ENCODE results near the gene CACNB2.
"Not testable (repeated sequence)": the region's sequence is repeated elsewhere in the genome, so short reads cannot be mapped to it uniquely, and the experiment has no call there.

The CACNB2 gene

GRCh38 chr10:18145652-18146051 is 5.4 kb downstream of the CACNB2 start:
- DNase-seq: no peak

- no peak for DNase-seq
Observed at GRCh38 chr10:18149196-18149800, 9.1 kb downstream of the CACNB2 start.

GRCh38 chr10:18151356-18151890 is 11.2 kb downstream of the CACNB2 start:
- no peak for DNase-seq

GRCh38 chr10:18153381-18153780 is 13.2 kb downstream of the CACNB2 start:
- not testable (repeated sequence) for DNase-seq

- no peak for DNase-seq
Observed at GRCh38 chr10:18155321-18155720, 15.1 kb downstream of the CACNB2 start.

GRCh38 chr10:18156797-18157196 is 16.6 kb downstream of the CACNB2 start:
- not testable (repeated sequence) for DNase-seq

GRCh38 chr10:18157881-18158280 is 17.7 kb downstream of the CACNB2 start:
- no peak for DNase-seq

- DNase-seq: no peak
Observed at GRCh38 chr10:18158773-18159265, 18.6 kb downstream of the CACNB2 start.

GRCh38 chr10:18159557-18159956 is 19.3 kb downstream of the CACNB2 start:
- DNase-seq: no peak

- DNase-seq: no peak
Observed at GRCh38 chr10:18162021-18162627, 21.9 kb downstream of the CACNB2 start.

GRCh38 chr10:18164093-18164492 is 23.9 kb downstream of the CACNB2 start:
- DNase-seq: peak; percentile 28

GRCh38 chr10:18164748-18165361 is 24.6 kb downstream of the CACNB2 start:
- peak; percentile 36 for DNase-seq

GRCh38 chr10:18178854-18179483 is 38.7 kb downstream of the CACNB2 start:
- no peak for DNase-seq

- DNase-seq: peak; percentile 75
Observed at GRCh38 chr10:18179891-18180290, 39.7 kb downstream of the CACNB2 start.

- not testable (repeated sequence) for DNase-seq
Observed at GRCh38 chr10:18181382-18181781, 41.2 kb downstream of the CACNB2 start.

- no peak for DNase-seq
Observed at GRCh38 chr10:18185621-18186020, 45.4 kb downstream of the CACNB2 start.

GRCh38 chr10:18190840-18191239 is 50.6 kb downstream of the CACNB2 start:
- no peak for DNase-seq

GRCh38 chr10:18194634-18195033 is 54.4 kb downstream of the CACNB2 start:
- no peak for DNase-seq

- no peak for DNase-seq
Observed at GRCh38 chr10:18195060-18195799, 55.0 kb downstream of the CACNB2 start.

- DNase-seq: no peak
Observed at GRCh38 chr10:18196806-18197550, 56.8 kb downstream of the CACNB2 start.

GRCh38 chr10:18197706-18198105 is 57.5 kb downstream of the CACNB2 start:
- no peak for DNase-seq

- DNase-seq: no peak
Observed at GRCh38 chr10:18201877-18202276, 61.7 kb downstream of the CACNB2 start.

Data from femur (tissue), 1 donor.